WTC11 (cell line): Measurements from ENCODE around the gene INTS4.

ENCODE experiments used
- CBFB ChIP-seq: sonication (generic); formaldehyde crosslinking; IDR thresholded peaks from 2 replicates; pipeline ENCODE4 v1.8.1; 2022; ENCODE audit warnings: mild to moderate bottlenecking, low read depth, missing genetic modification reagents
- ETV6 ChIP-seq: sonication (generic); formaldehyde crosslinking; IDR thresholded peaks from 2 replicates; pipeline ENCODE4 v1.8.1; 2022; ENCODE audit warnings: mild to moderate bottlenecking, missing genetic modification reagents
- GABPB1 ChIP-seq: sonication (generic); formaldehyde crosslinking; IDR thresholded peaks from 2 replicates; pipeline ENCODE4 v1.8.1; 2023; ENCODE audit warnings: mild to moderate bottlenecking, missing genetic modification reagents
- IRF2 ChIP-seq: sonication (generic); formaldehyde crosslinking; IDR thresholded peaks from 2 replicates; pipeline ENCODE4 v1.8.0; 2022; ENCODE audit warnings: low read depth, missing genetic modification reagents, borderline replicate concordance
- ZNF121 ChIP-seq: sonication (generic); formaldehyde crosslinking; IDR thresholded peaks from 2 replicates; pipeline ENCODE4 v1.8.0; 2023; ENCODE audit warnings: missing genetic modification reagents
- ZNF232 ChIP-seq: sonication (generic); formaldehyde crosslinking; IDR thresholded peaks from 2 replicates; pipeline ENCODE4 v1.8.0; 2022; ENCODE audit warnings: mild to moderate bottlenecking, missing genetic modification reagents
- TF ChIP-seq, protein P1 (sequence below): fragments of 200-600 bp; IDR thresholded peaks from 2 replicates; pipeline ENCODE4 v1.8.0; 2022; ENCODE audit warnings: antibody characterized with exemption
- TF ChIP-seq, protein P2 (sequence below): sonication (generic); formaldehyde crosslinking; IDR thresholded peaks from 2 replicates; pipeline ENCODE4 v1.8.1; 2022; ENCODE audit warnings: low read depth, missing genetic modification reagents, borderline replicate concordance
- TF ChIP-seq, protein P3 (sequence below): sonication (generic); formaldehyde crosslinking; IDR thresholded peaks from 2 replicates; pipeline ENCODE4 v1.8.0; 2022; ENCODE audit warnings: mild to moderate bottlenecking, missing genetic modification reagents
- TF ChIP-seq, protein P4 (sequence below): sonication (generic); formaldehyde crosslinking; IDR thresholded peaks from 2 replicates; pipeline ENCODE4 v1.8.1; 2022; ENCODE audit warnings: low read depth, mild to moderate bottlenecking, moderate library complexity, missing genetic modification reagents, borderline replicate concordance
- TF ChIP-seq, protein P5 (sequence below): sonication (generic); formaldehyde crosslinking; IDR thresholded peaks from 2 replicates; pipeline ENCODE4 v1.8.1; 2023; ENCODE audit warnings: mild to moderate bottlenecking, missing genetic modification reagents
- TF ChIP-seq, protein P6 (sequence below): sonication (generic); formaldehyde crosslinking; IDR thresholded peaks from 2 replicates; pipeline ENCODE4 v1.8.1; 2023; ENCODE audit warnings: mild to moderate bottlenecking, missing genetic modification reagents, moderate library complexity

DNA sequence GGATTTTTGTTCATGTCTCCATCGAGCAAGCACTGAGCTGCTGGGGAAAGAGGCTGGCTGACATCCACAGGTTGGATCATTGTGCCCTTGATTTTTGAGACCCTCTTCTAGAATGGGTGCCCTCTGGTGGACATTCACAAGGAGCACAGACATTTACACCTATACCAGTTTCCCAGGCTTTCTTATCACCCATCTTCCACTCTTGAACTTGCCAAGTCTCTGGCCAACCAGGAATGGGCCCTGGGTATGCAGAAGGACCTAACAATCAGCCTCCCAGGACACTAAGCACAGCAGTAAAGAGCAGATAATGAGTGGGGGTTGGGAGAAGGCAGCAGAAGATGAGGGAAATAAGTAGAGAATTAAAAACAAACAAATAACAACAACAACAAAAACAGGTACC is 5.7 kb upstream of the INTS4 start:
- TF ChIP-seq, protein P1, sequence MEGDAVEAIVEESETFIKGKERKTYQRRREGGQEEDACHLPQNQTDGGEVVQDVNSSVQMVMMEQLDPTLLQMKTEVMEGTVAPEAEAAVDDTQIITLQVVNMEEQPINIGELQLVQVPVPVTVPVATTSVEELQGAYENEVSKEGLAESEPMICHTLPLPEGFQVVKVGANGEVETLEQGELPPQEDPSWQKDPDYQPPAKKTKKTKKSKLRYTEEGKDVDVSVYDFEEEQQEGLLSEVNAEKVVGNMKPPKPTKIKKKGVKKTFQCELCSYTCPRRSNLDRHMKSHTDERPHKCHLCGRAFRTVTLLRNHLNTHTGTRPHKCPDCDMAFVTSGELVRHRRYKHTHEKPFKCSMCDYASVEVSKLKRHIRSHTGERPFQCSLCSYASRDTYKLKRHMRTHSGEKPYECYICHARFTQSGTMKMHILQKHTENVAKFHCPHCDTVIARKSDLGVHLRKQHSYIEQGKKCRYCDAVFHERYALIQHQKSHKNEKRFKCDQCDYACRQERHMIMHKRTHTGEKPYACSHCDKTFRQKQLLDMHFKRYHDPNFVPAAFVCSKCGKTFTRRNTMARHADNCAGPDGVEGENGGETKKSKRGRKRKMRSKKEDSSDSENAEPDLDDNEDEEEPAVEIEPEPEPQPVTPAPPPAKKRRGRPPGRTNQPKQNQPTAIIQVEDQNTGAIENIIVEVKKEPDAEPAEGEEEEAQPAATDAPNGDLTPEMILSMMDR, result peak; percentile 61
- TF ChIP-seq, protein P2, sequence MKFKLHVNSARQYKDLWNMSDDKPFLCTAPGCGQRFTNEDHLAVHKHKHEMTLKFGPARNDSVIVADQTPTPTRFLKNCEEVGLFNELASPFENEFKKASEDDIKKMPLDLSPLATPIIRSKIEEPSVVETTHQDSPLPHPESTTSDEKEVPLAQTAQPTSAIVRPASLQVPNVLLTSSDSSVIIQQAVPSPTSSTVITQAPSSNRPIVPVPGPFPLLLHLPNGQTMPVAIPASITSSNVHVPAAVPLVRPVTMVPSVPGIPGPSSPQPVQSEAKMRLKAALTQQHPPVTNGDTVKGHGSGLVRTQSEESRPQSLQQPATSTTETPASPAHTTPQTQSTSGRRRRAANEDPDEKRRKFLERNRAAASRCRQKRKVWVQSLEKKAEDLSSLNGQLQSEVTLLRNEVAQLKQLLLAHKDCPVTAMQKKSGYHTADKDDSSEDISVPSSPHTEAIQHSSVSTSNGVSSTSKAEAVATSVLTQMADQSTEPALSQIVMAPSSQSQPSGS (CRISPR knock-in tag), result no peak
- TF ChIP-seq, protein P3, sequence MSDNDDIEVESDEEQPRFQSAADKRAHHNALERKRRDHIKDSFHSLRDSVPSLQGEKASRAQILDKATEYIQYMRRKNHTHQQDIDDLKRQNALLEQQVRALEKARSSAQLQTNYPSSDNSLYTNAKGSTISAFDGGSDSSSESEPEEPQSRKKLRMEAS (CRISPR knock-in tag), result no peak
- no peak for TF ChIP-seq IRF2 (CRISPR knock-in tag)
- no peak for TF ChIP-seq CBFB (CRISPR knock-in tag)
- TF ChIP-seq GABPB1, result no peak
- no peak for TF ChIP-seq ZNF121 (CRISPR knock-in tag)
- TF ChIP-seq, protein P4, sequence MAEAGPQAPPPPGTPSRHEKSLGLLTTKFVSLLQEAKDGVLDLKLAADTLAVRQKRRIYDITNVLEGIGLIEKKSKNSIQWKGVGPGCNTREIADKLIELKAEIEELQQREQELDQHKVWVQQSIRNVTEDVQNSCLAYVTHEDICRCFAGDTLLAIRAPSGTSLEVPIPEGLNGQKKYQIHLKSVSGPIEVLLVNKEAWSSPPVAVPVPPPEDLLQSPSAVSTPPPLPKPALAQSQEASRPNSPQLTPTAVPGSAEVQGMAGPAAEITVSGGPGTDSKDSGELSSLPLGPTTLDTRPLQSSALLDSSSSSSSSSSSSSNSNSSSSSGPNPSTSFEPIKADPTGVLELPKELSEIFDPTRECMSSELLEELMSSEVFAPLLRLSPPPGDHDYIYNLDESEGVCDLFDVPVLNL (CRISPR knock-in tag), result no peak
- TF ChIP-seq ZNF232, result no peak
- TF ChIP-seq, protein P5, sequence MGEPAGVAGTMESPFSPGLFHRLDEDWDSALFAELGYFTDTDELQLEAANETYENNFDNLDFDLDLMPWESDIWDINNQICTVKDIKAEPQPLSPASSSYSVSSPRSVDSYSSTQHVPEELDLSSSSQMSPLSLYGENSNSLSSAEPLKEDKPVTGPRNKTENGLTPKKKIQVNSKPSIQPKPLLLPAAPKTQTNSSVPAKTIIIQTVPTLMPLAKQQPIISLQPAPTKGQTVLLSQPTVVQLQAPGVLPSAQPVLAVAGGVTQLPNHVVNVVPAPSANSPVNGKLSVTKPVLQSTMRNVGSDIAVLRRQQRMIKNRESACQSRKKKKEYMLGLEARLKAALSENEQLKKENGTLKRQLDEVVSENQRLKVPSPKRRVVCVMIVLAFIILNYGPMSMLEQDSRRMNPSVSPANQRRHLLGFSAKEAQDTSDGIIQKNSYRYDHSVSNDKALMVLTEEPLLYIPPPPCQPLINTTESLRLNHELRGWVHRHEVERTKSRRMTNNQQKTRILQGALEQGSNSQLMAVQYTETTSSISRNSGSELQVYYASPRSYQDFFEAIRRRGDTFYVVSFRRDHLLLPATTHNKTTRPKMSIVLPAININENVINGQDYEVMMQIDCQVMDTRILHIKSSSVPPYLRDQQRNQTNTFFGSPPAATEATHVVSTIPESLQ (CRISPR knock-in tag), result no peak
- TF ChIP-seq ETV6, result no peak
- TF ChIP-seq, protein P6, sequence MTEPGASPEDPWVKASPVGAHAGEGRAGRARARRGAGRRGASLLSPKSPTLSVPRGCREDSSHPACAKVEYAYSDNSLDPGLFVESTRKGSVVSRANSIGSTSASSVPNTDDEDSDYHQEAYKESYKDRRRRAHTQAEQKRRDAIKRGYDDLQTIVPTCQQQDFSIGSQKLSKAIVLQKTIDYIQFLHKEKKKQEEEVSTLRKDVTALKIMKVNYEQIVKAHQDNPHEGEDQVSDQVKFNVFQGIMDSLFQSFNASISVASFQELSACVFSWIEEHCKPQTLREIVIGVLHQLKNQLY (CRISPR knock-in tag), result no peak
